ENCODE data around the gene BIRC6. TPM values are rescaled to one million over a fixed set of nuclear protein-coding genes. Genes with fewer than 3 reads are reported as not detected.

The BIRC6 gene
- total RNA-seq, 1 experiment from 2014 or later: 29.7 TPM

- DNase-seq (ENCODE audit: low spot score): no peak
Observed at GRCh38 chr2:32376756-32377155, 19.9 kb downstream of the BIRC6 start.

- no peak for DNase-seq (ENCODE audit: low spot score)
Observed at GRCh38 chr2:32377928-32378327, 21.1 kb downstream of the BIRC6 start.

GRCh38 chr2:32379352-32379751, 22.5 kb downstream of the BIRC6 start:
- DNase-seq (ENCODE audit: low spot score): no peak

GRCh38 chr2:32383858-32384257, 27.0 kb downstream of the BIRC6 start:
- no peak for DNase-seq (ENCODE audit: low spot score)

- DNase-seq (ENCODE audit: low spot score): no peak
Observed at GRCh38 chr2:32384529-32384928, 27.7 kb downstream of the BIRC6 start.

- no peak for DNase-seq (ENCODE audit: low spot score)
Observed at GRCh38 chr2:32386739-32387138, 29.9 kb downstream of the BIRC6 start.

GRCh38 chr2:32399221-32399620, 42.4 kb downstream of the BIRC6 start:
- DNase-seq (ENCODE audit: low spot score): no peak

GRCh38 chr2:32402091-32402490, 45.3 kb downstream of the BIRC6 start:
- no peak for DNase-seq (ENCODE audit: low spot score)

- DNase-seq (ENCODE audit: low spot score): no peak
Observed at GRCh38 chr2:32403782-32404181, 47.0 kb downstream of the BIRC6 start.

- DNase-seq (ENCODE audit: low spot score): no peak
Observed at GRCh38 chr2:32404691-32405090, 47.9 kb downstream of the BIRC6 start.

GRCh38 chr2:32416519-32416918, 59.7 kb downstream of the BIRC6 start:
- no peak for DNase-seq (ENCODE audit: low spot score)

GRCh38 chr2:32417659-32418058, 60.8 kb downstream of the BIRC6 start:
- DNase-seq (ENCODE audit: low spot score): no peak

GRCh38 chr2:32418778-32419177, 62.0 kb downstream of the BIRC6 start:
- peak; percentile 15 for DNase-seq (ENCODE audit: low spot score)

GRCh38 chr2:32422133-32422532, 65.3 kb downstream of the BIRC6 start:
- no peak for DNase-seq (ENCODE audit: low spot score)

- no peak for DNase-seq (ENCODE audit: low spot score)
Observed at GRCh38 chr2:32423536-32423935, 66.7 kb downstream of the BIRC6 start.

- no peak for DNase-seq (ENCODE audit: low spot score)
Observed at GRCh38 chr2:32424739-32425138, 67.9 kb downstream of the BIRC6 start.

- DNase-seq (ENCODE audit: low spot score): no peak
Observed at GRCh38 chr2:32425719-32426141, 68.9 kb downstream of the BIRC6 start.

- DNase-seq (ENCODE audit: low spot score): no peak
Observed at GRCh38 chr2:32427672-32428610, 71.1 kb downstream of the BIRC6 start.

- no peak for DNase-seq (ENCODE audit: low spot score)
Observed at GRCh38 chr2:32430804-32431203, 74.0 kb downstream of the BIRC6 start.

- DNase-seq (ENCODE audit: low spot score): peak; percentile 5
Observed at GRCh38 chr2:32436150-32436549, 79.3 kb downstream of the BIRC6 start.

GRCh38 chr2:32442020-32442467, 85.2 kb downstream of the BIRC6 start:
- no peak for DNase-seq (ENCODE audit: low spot score)

- no peak for DNase-seq (ENCODE audit: low spot score)
Observed at GRCh38 chr2:32446369-32446768, 89.5 kb downstream of the BIRC6 start.

- DNase-seq (ENCODE audit: low spot score): no peak
Observed at GRCh38 chr2:32450851-32451250, 94.0 kb downstream of the BIRC6 start.
